ENCODE measurements around the gene CLSTN1.
"Not testable (repeated sequence)": the region's sequence is repeated elsewhere in the genome, so short reads cannot be mapped to it uniquely, and the experiment has no call there.

The CLSTN1 gene

DNA sequence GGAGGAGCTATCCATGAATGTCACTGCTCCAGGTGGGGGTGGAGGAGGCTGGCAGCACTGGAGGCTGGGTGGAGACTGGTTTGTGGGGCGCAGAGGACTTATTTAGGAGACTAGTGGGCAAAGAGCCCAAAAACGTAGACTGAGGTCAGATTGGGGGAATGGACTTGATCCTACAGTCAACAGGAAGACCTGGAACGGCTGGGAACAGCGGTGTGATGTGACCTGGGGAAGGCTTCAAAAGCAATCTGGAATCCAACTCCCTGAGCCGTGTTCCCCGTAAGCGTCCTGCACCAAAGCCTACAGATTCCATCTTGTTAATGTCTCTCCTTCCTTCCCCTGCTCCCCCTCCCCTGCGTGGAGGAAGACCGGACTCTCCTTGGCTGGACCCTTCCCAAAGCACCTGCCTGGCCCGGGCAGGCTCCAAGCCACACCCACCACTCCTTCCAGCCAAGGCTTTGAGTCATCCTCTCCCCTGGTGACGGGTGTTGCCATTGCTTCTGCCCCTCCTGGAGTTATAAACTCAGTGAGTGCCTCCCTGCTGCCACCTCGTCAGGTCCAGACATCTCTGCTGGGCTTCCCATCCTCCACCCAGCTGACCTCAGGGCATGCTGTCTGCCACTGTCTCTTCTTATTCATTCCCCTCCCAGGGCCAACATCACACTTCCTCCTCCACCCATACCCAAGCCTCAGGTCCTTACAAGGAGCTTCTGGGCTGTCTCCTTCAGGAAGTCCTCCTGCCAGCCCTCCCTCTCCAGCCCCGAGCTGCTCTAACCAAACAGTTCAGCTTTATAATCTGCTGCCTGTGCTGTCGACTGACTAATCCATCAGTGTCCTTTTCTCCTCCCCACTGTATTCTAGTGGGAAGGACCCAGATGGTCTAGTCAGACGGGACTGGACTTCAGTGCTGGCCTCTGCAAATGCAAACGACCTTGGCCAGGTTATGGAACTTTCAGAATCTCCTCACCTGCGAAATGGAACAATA is 1.6 kb upstream of the CLSTN1 start:
- DNase-seq, result peak; percentile 56

DNA sequence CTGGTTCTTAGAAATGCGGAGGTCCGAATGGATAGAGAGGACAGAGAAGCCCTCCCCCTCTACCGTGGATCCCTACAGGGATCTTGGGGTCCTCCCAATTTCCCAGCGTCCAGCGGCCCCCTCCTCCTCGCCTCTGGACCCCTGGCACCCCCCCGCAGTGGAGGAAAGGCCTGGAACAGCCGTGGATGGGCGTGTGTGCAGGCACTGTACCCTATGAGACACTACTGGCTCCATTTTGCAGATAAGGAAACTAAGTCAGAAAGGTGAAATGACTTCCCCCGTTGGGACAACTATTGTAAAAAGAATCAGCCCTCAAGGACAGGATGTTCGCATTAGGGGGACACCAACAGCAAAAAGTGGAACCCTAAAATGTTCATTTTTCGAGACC is 931 bp upstream of the CLSTN1 start:
- no peak for DNase-seq

DNA sequence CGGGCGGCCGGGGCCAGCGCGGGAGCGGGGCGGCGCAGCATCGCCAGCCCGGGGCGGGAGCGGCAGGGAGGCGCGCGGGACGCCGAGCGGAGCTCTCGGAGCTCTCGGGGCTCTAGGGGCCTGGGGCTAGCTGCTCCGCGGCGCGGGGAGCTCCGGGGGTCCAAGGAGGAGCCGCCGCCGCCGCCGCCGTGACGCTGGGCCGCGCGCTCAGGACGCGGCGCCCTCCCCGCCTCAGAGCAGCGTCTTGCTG is 147 bp downstream of the CLSTN1 start:
- peak; percentile 60 for DNase-seq

DNA sequence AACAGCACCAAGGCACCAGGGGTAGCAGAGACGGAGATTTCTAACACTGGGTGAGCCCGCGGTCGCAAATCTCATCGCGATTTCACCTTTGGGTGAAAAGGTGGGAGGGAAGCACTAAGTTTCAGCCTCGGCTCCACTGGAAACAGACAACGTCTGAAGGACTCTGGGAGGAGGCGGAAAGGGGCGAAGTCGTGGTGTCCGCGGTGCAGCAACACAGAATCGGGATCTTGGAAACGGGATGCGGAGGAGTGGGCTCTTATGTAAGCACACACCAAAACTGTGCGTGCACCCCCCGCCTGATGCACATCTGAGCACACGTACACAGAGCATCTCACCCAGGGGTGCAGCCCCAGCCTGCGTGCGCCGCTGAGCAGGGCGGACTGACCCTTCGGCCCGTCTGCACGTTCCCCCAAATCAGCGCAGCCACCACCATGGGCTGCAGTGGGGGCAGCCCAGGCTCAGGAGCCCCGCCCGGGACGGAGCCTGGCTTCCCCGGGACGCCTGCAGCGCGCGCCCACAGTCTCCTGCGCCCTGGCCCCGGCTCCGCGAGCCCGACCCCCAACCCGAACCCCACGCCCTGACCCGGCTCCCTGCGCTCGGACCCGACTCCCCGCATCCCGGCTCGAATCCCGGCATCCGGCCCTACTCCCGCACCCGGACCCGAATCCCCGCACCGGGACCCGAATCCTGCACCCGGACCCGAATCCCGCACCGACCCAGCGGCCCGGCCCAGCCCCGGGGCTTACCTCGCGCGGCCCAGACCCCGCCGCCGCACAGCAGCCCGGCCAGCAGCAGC is 670 bp downstream of the CLSTN1 start:
- peak; percentile 65 for DNase-seq

DNA sequence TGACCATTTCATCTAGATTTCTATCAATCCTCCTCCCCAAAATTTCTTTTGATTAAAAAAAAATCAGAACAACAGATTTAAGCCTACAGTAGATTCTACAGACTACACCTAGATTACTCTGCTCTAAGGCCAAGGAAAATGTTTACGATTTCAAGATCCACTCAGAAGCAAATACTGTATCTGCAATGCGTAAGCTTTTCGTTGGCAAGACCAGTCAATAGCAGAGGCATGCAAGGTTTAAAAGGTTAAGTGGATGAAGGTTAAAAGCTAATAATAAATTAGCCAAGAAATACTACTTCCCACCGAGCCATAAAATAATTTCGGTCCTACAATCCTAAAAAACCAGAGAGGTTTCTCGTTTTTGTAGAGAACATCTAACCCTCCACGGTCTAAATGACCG is 1.3 kb downstream of the CLSTN1 start:
- DNase-seq, result no peak

DNA sequence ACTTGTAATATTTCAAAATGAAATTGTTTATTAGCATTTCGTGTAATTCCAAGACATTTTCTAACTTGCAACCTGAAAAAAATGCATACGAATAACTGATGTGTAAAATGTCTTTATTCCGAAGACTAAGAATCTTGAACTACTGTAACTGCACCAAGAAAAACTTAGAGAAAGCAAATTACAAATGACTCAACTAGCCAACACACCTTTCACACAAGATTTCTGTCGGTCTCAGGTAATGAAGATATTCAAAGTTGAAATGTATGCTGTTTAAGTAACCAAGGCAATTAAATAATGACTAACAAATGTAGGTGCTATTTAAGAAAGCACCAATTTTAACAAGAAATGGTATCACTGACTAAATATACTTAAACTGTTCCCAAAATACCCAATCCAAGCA is 2.1 kb downstream of the CLSTN1 start:
- DNase-seq, result no peak

DNA sequence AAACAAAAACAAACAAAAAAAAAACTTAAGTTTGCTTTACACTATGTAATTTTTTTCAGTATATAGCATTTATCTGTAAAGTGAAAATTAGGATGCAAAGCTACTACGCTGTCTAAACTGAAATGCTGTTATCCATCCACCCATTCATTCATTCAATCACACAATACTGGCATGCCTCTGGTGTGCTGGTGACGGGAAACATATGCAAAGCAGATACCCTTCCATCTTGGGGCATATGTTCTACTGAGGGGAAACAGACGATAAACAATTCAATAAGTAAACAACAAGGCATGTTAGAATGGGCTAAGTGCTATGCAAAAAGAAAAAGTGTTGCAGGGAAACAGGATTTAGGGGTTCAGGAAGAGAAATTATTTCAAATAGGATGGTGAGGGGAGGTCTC is 3.2 kb downstream of the CLSTN1 start:
- DNase-seq, result no peak

DNA sequence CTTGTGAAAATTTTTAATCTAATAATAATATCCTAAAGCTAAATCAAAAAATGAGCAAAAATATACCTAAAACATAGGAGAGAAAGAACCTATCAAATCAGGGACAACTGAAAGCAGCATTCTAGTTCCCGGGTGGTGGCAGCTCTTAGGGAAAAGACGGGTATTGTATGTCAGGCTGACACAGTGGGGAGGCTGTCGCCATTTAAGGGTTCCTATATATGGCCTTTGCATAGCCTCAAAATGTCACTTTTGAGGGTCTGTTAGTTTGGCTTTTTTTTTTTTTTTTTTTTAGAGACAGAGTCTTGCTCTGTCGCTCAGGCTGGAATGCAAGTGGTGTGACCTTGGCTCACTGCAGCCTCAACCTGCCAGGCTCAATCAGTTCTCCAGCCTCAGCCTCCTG is 6.0 kb downstream of the CLSTN1 start:
- no peak for DNase-seq

DNA sequence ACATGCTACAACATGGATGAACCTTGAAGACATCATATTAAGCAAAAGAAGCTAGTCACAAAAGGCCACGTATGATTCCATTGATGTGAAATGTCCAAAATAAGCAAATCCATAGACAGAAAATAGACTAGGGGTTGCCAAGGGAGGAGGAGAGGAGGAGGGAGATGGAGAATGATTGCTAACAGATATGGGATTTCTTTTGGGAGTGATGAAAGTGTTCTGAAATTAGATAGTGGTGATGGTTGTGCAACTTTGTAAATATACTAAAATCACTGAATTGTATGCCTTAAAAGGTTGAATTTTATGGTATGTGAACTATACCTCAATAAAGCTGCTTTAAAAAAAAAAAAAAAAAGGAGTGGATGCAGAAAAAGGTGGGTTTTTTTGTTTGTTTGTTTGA is 7.6 kb downstream of the CLSTN1 start:
- DNase-seq, result no peak

DNA sequence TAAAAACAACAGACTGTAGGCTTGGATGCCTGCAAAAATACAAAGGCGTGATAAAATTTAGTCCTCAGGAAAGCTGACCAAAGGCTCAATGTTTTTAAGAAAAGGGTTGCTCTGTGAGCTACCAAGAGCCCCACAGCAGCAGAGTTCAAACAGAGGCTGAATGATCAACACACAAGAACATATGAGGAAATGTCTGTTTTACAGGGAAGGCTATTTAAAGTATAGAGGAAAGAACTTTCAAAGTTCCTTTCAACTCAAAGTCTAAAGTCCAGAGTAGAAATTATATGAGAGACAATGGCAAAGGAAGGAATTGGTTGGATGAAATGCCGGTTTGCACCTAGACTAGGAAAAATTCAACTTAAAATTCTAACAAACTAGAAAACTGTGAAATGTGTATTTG is 8.6 kb downstream of the CLSTN1 start:
- DNase-seq, result no peak

DNA sequence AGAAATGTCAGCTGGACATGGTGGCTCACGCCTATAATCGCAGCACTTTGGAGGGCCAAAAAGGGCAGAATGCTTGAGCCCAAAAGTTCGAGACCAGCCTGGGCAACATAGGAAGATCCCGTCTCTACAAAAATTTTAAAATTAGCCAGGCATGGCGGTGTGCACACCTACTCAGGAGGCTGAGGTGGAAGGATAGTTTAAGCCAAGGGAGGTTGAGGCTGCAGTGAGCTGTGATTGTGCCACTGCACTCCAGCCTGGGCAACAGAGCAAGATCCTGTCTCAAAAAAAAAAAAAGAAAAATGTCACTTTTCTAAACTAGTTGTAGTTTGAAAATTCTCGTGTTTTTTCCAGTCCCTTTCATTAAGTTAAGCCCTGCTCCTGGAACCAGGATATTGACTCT is 9.1 kb downstream of the CLSTN1 start:
- DNase-seq, result no peak

DNA sequence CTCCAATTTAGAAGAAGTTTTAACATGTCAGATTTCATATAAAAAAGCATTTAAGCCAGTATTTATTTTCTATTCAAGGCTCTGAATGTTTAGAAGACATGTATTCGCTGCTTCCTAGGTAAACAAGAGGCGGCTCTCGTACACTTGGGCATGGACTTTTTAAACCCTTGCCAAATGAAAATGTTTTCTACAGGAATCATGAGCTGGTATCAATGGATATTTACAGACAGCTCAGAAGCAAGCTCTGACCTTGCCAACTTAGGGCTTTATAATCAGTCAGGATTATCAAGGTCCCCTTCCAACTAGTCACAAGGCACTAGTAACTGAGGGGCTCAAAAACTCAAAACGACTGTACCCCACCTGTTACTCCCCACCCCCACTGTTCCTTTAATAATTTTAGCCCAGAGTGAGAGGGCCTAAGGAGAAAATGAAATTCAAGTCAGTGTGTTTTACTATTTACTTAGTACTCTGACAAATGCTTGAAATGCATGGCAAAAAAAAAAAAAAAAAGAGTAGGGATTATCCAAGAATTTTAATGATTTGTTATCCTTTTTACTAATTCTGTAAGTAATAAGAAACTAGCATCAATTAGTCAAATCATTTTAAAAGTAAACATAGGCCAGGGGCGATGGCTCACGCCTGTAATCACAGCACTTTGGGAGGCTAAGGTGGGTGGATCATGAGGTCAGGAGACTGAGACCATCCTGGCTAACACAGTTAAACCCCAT is 12.4 kb downstream of the CLSTN1 start:
- no peak for DNase-seq

DNA sequence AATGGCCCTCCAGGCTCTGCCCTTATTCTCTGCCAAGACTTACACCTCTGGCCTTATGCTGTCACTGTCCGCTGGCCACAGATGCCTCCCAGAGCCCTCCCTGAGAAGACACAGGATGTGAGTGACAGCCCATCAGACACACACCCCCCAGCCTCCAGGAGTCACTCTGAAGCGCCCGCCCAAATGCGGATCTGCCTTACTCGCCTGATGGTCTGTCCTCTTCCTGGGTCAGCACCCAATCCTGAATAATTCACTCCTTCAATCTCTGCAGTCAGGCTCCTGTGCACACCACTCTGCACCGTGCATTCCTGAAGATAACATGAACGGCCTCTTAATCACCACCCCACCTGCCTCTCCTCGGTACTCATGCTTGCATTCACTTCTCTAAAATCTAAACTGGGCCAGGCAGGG is 14.7 kb downstream of the CLSTN1 start:
- peak; percentile 40 for DNase-seq

DNA sequence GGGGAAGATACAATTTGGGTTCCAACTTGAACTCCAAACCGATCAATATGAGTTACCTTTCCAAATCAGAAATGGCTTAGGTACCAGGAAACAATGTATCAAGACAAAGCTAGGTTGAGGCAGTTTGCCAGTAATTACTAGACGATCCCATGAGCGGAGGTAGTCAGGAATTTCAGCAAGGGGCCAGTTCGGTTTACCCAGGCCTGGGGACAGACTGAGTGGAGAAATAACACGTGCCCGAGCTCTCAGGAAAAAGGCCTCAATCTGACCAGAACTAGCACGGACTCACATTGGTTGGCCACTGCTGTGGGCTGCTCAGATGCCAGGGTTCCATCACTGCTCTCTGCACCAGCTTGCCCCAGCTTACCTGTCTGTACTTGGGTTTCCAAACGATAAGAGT is 15.3 kb downstream of the CLSTN1 start:
- no peak for DNase-seq

DNA sequence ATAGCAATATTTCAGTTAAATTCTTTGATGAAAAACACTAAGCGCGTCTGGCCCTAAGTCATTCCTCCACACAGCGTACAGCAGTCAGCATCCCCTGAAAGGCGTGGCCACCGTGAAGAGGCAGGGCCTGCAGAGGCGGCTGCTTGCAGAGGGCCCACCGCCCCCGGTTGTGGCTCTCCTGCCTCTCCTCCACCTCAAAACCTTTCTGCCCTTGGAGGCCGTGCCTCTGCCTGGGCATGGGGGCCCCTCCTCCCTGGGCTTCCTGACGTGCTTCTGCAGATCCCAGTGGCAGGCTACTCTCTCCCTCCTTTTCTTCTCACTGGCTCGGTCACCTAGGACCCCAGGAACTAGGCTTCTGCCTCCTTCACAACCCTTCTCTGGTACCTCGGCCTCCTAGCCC is 16.2 kb downstream of the CLSTN1 start:
- no peak for DNase-seq

DNA sequence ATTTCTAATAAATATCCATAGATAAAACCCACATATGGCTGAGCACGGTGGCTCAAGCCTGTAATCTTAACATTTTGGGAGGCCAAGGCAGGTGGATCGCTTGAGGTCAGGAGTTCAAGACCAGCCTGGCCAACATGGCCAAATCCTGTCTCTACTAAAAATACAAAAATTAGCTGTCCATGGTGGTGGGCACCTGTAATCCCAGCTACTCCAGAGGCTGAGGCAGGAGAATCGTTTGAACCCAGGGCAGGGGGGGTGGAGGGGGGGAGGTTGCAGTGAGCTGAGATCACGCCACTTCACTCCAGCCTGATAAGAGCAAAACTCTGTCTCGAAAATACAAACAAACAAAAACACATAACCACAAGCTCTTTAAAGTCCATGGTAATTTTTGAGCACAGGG is 17.8 kb downstream of the CLSTN1 start:
- not testable (repeated sequence) for DNase-seq

DNA sequence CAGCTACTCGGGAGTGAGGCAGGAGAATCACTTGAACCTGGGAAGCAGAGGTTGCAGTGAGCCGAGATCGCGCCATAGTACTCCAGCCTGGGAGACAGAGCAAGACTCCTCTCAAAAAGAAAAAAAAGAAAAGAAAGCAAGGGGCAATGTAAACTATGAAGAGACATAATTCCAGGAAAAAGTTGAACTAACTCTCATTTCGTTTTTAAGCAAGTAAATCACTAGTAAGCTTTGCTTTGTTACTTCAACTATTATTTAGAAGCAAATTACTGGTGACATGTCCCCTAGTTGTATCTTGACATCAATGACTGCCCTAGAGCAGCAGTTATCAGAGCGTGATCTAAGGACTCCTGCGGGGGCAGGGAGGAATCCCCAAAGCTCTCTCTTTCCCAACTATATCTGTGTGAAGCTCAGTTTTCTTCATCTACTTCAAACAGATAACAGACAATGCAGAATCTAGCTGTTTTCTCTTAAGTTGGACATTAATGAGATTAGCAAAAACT is 18.7 kb downstream of the CLSTN1 start:
- DNase-seq, result no peak

DNA sequence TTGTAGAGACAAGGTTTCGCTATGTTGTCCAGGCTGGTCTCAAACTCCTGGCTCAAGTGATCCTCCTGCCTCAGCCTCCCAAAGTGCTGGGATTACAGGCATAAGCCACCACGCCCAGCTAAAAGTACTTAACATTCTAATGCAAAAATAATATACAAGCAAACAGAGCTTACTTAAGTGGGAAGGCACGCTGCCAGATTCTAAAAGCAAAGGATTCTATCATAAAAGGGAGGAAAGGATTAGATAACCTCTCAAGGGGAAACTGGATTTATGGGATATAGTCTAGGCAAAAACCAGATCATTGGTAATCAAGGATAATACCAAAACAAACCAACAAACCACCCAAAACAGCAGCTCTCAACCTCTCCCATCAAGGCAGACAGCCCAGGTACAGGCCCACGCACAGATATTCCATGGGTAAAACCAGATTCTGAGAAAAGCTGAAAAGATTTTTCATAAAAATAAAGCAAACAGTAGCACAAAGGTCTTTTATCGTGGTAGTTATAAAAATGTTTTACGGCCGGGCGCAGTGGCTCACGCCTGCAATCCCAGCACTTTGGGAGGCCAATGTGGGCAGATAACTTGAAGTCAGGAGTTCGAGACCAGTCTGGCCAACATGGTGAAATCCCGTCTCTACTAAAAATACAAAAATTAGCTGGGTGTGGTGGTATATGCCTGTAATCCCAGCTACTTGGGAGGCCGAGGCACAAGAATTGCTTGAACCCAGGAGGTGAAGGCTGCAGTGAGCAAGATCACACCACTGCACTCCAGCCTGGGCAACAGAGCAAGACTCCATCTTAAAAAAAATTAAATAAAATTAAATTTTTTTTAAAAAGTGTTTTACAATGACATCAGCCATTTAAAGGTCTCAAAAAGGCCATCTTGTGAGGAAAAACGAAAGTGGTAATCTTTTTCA is 20.5 kb downstream of the CLSTN1 start:
- DNase-seq, result not testable (repeated sequence)

DNA sequence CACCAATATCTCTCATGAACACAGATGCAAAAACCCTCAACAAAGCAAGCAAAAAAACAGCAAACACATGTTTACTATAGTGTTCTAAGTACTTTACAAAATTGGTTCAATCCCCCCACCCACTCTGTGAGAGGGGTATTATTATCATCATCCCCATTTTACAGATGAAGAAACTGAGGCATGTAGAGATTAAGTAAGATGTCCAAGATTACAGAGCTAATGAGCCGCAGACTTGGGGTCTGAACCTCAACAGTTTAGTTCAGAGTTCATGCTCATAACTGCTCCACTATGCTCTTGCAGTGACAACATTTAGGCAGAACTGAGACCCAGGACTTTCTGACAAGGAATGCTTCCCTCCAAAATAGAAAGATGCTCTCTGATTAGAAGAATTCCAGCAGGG is 21.9 kb downstream of the CLSTN1 start:
- no peak for DNase-seq

DNA sequence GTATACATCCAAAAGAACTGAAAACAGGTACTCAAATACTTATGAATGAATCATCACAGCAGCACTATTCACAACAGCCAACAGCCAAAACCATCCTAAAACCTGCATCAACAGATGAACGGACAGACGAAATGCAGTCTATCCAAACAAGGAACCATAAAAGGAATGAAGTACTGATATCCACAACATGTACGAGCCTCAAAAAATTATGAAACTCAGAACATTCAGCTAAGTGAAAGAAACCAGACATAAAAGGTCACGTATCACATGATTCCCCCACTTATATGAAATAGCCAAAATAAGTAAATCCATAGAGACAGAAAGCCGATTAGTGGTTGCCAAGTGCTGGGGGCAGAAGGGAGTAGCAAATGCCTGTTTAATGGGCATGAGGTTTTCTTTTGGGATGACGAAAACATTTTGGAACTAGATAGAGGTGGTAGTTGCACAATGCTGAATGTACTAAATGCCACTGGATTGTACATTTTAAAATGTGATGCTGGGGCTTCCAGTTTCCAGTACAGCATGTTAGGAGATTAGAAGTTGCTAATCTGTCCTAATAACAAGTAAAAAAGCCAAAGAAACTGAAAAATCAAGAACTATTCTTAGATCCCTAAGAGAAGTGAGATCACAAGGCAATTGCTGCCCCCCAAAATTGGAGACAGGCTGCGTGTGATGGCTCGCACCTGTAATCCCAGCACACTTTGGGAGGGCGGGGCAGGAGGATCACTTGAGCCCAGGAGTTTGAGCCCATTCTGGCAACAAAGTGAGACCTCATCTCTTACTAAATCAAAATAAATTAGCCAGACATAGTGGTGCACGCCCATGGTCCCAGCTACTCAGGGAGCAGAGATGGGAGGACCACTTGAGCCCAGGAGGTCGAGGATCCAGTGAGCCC is 25.3 kb downstream of the CLSTN1 start:
- DNase-seq, result no peak

DNA sequence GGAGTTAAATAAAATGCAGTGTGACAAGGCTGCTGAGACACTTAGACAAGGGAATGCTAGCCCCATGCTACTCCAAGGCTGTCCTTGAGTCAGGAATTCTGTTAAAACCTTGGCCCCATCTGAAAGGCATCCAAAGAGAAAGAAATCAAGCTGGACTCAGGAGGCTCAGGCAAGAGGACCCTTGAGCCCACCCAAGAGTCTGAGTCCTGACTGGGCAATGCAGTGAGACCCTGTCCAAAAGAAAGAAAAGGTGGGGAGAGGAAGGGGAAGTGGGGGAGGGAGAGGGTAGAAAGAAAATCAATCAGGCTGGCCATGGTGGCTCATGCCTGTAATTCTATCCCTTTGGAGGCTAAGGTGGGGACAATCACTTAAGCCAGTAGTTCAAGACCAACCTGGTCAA is 26.7 kb downstream of the CLSTN1 start:
- DNase-seq, result no peak
